NCI-H2227 (cell line): Measurements from ENCODE around the gene IDUA.

Experiments
- DNase-seq: peaks from one replicate; lab custom pipeline; 2025; ENCODE audit not compliant: unreplicated experiment; lab: John Stamatoyannopoulos, UW

Gene IDUA

DNA sequence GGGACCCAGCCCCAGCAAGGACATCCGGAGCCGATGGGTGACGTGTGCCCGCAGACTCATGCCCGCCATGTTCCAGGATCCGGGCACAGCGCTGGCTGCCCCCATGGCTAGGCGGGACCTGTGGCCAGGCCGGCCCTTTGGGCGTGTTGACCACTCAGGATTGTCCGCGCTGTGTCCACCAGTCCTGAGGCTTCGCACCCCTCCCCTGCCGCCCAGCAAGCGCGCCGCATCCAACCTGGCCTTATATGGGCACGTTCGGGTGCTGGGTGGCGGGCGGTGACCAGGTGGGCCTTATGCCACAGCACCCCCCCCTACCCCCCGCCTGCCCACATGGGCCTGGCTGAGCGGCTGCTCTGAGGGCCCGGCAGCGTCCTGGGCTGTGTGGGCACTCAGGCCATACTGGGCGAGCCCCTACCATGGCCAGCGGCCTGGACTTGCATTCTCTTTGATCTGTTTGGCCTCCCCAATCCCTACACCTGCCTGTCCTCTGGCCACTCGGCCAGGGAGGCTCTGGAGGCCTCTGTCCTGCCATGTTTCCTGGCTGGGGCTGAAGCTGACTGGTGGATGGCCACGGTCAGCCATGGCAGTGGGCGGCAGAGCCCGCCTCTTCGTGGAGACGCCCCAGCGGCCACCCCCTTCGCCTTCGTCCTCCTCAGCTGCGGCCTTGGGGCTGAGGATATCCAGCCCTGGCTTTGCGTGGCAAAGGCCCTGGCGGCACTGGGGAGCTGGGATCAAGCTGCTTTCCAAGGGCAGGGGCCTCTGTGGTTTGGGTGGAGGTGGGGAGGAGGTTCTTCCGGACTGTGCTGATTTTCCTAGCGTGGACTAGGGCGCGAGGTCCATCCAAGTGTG lies 26.6 kb downstream of the IDUA start:
- no peak for DNase-seq

DNA sequence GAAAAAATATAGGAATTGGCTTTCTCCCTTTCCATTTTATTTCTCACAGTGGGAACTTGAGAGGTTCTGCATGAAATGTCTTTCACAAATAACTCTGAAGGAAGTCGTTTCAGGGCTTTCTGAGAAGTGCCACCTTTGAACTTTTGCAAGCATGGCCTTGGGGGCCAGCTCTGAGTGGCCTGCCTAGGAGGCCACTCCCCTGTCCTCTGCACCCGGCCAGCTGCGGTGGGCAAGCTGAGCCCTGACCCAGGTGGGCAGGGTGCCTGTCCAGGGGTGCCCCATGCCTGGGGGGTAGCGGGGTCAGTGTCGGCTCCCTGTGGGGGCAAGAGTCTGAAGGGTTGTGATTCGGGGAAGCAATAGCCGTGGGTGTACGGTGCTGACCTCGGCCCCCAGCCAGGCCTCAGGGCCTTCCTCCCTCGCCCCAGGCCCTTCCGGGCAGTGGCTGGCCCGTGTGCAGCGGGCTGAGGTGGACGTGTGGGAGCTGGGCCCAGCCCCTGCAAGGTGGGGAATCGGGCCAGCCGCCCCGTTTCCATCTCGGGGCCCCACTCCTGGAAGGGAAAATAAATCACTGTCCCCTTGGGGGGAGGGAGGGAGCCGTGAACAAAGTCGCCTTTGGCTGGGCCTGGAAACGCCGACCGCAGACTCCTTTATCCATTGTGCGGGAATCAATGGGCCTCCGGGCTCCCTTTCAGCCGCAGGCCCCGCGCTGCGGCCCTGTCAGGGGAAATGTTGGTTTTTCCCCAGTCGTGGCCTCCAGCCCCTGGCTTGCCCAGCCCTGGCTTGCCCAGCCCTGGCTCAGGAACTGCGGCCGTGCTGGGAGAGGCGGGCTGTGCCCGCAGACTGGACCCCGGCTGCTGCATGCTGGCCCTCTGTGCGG lies 27.7 kb downstream of the IDUA start:
- no peak for DNase-seq

DNA sequence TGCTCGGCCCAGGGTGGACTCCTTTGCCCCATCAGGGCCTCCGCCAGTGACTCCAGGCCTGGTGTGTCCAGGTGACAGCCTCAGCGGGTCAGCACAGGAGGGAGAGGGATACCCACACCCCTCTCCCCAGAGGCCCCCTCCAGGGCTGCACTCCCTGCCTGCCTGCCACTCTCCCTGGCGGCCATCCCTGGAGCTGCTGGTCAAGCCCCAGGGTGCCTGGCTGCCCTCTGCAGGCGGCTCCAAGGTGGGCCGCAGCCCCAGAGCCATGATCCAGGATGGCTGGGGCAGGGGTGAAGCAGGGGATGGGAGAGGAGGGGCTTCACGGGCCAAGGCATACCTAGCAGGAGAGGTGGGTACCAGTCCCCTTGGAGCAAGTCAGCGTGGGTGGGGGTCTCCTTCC lies 28.3 kb downstream of the IDUA start:
- DNase-seq: no peak

DNA sequence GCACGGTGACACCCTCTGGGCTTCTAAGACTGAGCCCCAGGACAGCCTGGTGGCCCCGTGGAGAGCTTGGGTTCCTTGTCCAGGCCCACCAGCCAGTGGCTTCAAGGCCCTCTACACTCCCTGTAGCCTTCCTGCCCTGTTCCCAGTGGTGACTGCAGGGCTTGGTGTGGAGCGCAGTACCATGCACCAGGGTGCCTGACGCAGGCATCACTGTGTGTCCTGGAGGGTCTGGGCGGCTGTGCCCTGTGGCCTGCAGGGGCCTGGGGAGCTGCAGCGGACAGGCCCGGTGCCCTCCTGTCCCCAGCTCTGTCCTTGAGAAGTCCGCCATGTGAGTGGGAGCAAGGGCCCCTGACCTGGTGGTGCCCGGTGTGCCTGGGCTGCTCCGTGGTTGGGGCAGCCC lies 28.9 kb downstream of the IDUA start:
- DNase-seq: no peak

DNA sequence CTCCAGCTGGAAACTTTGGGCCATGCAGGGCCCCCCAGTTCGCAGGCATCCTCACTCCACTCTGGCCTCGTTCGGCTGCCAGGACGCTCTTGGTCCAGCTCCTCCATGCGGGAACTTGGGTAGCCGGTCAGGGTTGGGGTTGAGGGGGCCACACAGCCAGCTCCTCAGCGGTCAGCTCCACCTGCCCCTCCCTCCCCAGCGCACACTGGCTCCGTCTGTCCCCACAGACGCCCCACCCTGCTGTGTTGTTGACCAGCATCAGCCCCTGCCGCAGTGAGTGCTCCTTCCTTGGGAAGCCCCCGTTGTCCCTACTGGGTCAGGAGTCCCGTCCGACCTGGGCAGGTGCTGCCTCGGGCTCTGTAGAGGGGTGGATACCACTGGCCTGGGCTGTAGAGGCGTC lies 30.4 kb downstream of the IDUA start:
- no peak for DNase-seq

DNA sequence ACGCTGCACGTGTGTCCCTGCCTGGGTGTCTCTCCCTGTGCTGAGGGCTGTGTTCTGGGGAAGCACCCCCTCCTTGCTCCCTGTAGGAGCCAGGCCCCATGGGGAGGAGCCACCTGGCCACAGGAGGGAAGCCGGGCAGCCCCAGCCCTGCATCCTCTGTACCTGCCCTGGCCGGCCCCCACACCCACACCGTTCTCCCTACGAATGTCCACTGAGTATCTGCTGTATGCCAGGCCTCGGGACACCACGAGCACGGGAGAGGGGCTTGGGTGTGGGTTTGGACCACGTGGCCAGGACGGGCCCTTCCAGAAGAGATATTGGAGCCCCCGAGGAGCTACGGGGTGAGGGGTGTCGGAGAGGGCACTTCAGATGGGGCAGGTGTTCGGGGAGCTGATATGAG lies 30.9 kb downstream of the IDUA start:
- DNase-seq: no peak

DNA sequence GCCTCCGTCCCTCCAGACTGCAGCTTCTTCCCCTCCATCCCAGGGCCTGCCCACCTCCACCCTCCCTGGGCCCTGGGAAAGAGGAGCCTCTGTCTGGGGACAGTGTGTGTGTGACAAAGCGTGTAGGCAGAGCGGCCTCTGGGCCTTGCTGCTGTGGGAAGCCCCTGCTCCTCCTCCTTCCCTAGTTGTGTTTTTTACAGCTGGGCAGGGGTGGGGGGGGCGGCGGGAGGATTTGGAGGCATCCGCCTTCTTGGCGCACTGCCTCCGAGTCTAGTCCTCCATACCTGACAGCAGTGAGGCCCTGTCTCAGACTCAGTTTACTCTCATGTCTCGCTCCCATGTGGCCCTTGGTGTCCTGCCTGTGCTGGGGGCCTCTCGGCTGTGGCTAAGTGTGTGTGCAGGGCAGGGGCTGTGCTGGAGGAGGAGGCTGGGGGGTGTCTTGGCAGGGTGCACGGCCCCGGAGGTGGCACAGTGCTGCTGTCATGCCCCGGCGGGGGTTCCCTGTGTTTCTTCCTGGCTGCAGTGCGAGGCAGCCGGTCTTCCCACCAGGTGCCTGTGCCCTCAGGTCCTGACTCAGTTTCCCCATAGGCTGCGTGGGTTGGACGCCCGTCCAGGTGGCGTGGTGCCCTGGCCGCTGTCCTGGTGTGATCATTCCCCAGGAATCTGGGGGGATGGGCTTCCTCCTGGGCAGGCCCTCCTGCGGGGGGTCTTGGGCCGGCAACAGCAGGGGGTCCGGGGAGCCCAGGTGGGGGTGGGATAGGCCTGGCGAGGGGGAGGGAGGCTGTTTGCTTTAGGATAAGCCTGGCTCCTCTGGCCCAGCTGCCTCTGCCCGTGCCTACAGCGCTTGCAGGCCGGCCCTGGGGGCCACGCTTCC lies 31.5 kb downstream of the IDUA start:
- DNase-seq: no peak

DNA sequence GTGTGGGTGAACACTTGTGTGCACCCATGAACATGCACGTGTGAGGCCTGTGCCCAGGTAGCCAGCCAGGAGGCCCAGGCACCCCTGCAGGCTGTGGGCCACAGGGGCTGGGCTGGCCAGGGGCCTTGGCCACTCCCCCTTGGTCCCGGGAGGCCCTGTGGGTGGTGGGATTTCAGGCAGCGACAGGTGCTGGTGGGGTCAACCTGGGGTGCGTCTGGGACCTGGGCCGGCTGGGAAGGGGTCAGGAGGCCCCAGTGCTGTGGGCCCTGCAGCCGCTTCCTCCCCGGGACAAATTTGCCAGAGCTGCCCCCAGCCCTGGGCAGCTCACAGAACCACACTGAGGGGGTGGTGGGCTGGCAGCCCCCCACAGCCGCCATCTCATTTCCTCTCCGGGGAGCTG lies 32.5 kb downstream of the IDUA start:
- DNase-seq: no peak

DNA sequence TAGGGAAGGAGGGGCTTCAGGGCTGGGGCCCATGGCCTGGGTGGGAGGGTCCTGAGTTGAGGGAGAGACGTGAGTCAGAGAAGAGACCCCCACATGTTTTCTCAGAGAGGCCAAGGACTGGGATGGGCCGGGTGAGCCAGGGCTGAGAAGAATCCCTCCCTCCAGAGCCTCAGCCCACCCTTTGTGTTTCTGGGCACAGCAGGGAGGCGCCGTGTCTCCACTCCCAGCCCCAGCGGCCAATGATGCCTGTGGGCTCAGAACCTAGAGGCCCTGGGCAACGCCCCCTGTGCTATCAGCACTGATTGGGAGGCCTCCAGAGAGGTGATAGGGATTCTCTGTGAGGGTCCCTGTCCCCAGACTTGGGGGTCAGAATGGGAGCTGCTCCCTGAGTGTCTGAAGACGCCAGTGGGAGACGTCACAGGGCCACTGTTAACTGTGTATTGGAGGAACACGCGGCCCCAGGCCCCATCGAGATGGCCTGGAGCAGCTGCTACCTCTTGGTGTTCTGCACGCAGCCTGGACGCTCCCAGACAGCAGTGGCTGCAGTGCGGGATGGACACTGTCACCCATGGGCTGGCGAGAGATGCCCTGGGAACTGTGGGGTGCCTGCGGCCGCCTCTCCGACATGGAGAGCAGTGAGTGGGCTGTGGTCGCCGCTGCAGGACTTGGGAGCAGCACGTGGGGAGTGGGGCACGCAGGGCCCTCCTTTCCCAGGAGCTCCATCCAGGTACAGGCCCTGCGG lies 33.1 kb downstream of the IDUA start:
- no peak for DNase-seq

DNA sequence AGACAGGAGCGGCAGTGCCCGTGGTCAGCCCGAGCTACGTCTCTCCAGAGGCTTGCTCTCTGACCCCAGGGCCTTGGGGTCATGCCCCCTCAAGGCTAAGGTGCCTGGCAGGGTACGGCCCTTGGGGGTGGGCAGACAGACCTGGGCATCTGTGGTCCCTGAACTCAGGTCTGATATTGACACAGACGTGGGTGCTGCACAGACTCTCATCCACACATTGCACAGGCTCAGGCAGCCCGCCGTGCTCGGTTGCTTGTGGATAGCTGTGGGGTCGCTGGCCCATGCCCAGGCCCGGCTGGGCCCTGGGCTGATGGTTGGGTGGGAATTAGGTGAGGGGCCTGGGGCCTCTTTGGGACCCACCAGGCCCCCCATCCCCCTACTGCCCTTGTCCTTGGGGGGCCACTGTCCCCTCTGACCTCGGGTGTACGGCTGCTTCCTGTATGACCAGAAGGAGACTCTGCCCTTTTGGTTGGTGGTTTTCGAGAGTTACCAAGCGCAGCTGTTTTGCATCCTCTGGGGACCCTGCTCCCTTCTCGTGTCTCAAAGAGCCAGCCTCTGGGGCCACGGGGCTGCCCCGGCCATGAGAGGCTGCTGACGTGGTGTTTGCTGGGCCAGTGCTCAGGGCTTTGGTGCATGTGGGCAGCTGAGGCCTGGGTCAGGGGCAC lies 34.7 kb downstream of the IDUA start:
- DNase-seq: no peak

DNA sequence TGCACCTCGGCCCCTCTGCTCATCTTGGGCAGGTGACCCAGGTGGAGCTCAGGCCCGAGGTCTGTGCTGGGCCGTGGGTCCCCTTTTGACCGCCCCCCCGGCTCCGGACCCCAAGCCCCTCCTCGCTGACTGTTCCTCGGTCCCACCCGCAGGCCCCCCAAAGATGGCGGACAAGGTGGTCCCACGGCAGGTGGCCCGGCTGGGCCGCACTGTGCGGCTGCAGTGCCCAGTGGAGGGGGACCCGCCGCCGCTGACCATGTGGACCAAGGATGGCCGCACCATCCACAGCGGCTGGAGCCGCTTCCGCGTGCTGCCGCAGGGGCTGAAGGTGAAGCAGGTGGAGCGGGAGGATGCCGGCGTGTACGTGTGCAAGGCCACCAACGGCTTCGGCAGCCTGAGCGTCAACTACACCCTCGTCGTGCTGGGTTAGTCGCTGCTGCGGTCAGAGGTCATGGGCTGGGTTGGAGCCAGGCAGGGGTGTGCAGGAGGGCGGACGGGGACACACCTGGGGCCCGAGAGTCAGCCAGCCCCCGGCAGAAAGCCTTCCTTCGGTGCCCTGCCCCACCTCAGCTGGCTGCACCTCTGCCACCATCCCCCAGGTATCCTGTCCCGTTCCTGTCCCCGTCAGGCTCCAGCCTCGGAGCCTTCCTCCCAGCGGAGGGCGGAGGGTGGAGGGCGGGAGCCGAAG lies 35.4 kb downstream of the IDUA start:
- DNase-seq: no peak

DNA sequence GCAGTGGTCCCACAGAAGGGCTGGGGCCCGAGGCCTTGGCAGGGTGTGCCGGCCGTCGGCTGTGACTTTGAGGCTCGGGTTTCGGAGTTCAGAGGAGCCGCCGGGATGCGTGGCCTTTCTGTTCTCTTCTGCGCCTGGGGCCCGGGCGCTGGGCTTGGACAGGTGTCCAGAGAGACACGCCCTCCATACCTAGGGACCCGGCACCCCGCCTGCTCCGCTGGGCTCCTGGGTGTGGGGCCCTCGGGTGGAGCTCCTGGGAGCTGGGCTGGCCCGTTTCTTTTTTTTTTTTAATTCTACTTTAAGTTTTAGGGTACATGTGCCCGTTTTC lies 35.9 kb downstream of the IDUA start:
- no peak for DNase-seq

DNA sequence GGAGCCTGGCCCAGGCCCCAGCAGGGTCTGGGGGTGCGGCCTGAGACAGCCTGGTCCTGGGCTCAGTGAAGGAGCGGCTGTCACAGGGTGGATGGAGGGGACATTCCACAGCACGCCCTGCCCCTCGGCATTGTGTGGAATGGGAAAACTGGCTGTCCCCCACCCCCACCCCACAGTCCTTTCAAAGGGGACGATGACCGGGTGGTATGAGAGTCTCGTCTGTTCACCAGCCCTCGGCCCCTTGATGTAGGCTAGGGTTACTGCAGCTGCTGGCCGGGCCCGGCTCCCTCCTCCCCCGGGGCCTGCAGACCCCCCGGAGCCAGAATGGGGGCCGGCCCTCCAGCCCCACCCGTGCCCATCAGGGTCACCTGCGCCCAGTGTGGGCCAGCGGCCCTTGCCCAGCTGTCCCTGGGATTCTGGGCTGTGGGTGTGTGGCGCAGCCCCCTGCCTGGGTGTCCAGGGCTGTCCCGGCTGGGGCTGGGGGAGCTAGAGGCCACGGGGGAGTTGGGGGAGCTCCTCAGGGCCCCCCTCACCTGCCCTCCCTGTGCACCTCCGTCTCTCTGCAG lies 36.3 kb downstream of the IDUA start:
- DNase-seq: no peak

DNA sequence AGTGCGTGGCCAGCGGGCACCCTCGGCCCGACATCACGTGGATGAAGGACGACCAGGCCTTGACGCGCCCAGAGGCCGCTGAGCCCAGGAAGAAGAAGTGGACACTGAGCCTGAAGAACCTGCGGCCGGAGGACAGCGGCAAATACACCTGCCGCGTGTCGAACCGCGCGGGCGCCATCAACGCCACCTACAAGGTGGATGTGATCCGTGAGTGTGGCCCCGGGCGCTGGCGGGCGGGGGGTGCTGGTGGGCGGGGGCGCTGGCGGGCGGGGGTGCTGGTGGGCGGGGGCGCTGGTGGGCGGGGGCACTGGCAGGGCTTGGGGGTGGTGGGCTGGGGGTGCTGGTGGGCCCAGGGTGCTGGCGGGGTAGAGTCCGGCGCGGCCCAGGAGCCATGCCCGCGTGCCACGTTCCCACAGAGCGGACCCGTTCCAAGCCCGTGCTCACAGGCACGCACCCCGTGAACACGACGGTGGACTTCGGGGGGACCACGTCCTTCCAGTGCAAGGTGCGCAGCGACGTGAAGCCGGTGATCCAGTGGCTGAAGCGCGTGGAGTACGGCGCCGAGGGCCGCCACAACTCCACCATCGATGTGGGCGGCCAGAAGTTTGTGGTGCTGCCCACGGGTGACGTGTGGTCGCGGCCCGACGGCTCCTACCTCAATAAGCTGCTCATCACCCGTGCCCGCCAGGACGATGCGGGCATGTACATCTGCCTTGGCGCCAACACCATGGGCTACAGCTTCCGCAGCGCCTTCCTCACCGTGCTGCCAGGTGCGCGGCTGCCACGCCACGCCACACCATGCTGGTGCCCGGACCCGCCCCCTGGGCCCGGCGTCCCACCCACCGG lies 37.3 kb downstream of the IDUA start:
- no peak for DNase-seq

DNA sequence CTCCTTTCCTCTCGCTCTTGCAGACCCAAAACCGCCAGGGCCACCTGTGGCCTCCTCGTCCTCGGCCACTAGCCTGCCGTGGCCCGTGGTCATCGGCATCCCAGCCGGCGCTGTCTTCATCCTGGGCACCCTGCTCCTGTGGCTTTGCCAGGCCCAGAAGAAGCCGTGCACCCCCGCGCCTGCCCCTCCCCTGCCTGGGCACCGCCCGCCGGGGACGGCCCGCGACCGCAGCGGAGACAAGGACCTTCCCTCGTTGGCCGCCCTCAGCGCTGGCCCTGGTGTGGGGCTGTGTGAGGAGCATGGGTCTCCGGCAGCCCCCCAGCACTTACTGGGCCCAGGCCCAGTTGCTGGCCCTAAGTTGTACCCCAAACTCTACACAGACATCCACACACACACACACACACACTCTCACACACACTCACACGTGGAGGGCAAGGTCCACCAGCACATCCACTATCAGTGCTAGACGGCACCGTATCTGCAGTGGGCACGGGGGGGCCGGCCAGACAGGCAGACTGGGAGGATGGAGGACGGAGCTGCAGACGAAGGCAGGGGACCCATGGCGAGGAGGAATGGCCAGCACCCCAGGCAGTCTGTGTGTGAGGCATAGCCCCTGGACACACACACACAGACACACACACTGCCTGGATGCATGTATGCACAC lies 38.2 kb downstream of the IDUA start:
- no peak for DNase-seq

DNA sequence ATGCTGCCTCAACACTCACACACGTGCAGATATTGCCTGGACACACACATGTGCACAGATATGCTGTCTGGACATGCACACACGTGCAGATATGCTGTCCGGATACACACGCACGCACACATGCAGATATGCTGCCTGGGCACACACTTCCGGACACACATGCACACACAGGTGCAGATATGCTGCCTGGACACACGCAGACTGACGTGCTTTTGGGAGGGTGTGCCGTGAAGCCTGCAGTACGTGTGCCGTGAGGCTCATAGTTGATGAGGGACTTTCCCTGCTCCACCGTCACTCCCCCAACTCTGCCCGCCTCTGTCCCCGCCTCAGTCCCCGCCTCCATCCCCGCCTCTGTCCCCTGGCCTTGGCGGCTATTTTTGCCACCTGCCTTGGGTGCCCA lies 39.3 kb downstream of the IDUA start:
- DNase-seq: no peak

DNA sequence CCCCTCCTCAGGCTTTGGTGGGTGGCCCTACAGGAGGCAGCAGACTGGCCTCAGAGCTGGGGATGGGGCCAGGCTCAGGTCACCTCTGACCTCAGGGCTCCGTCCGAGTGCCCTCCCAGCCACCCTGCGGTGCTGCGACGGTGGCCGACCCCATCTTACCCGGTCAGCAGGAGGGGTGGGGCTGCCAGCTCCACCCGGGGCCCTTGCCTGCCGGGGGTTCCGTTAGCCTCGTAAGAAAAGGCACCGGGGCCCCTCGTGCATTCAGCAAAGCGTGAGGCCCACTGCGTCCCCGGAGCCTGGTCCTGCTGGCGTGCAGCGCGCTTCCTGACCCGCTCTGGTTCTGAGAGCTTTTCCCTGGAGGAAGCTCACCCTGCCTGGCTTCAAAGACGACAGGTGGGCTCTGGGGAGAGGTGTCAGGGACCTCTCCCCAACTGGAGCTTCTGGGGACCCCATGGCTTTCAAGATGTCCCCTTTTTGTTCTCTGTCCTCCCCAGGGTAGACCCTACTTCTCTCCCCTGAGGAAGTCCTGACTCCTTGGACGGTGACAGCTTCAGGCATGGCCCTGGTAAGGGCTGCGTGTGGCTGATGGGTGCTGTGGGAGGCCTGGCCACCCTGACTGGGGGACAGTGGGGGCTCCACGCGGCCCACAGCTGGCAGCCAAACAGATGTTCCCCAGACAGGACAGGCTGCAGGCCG lies 40.5 kb downstream of the IDUA start:
- no peak for DNase-seq
